DOHH2 (cell line): ENCODE measurements around the gene RPS6KL1.

ENCODE experiments used
- H3F3A ChIP-seq: fragments of 200-600 bp; sonication (generic), shearing (Covaris generic); 2 replicates; pipeline ENCODE4 v1.6.0; 2016; ENCODE audit warnings: antibody characterized with exemption, mild to moderate bottlenecking; ENCODE audit not compliant: control insufficient read depth, insufficient read depth
- H3K27ac ChIP-seq: fragments of 200-600 bp; sonication (generic); 2 replicates; pipeline ENCODE4 v1.5.1; 2014; ENCODE audit warnings: low read depth, mild to moderate bottlenecking, low read length, moderate library complexity
- H3K27me3 ChIP-seq: fragments of 200-600 bp; sonication (generic); 2 replicates; pipeline ENCODE4 v1.6.1; 2014; ENCODE audit warnings: mild to moderate bottlenecking, low read length, mixed read lengths; ENCODE audit not compliant: control insufficient read depth
- H3K36me3 ChIP-seq: fragments of 200-600 bp; sonication (generic); 2 replicates; pipeline ENCODE4 v1.6.1; 2014; ENCODE audit warnings: mild to moderate bottlenecking, low read length, moderate library complexity, mixed read lengths; ENCODE audit not compliant: control insufficient read depth
- H3K4me1 ChIP-seq: fragments of 200-600 bp; sonication (generic); 2 replicates; pipeline ENCODE4 v1.6.1; 2014; ENCODE audit warnings: mild to moderate bottlenecking, low read length, mixed read lengths; ENCODE audit not compliant: control insufficient read depth
- H3K4me2 ChIP-seq: fragments of 200-600 bp; sonication (generic); 2 replicates; pipeline ENCODE4 v1.6.0; 2014; ENCODE audit warnings: mild to moderate bottlenecking, low read length, moderate library complexity
- H3K4me3 ChIP-seq: fragments of 200-600 bp; sonication (generic); 2 replicates; pipeline ENCODE4 v1.5.1; 2014; ENCODE audit warnings: mild to moderate bottlenecking, low read length, mixed read lengths
- H3K79me2 ChIP-seq: fragments of 200-600 bp; sonication (generic); 2 replicates; pipeline ENCODE4 v1.6.1; 2014; ENCODE audit warnings: mild to moderate bottlenecking, low read length, mixed read lengths; ENCODE audit not compliant: control insufficient read depth
- H3K9me2 ChIP-seq: fragments of 200-600 bp; sonication (generic); replicated peaks from 2 replicates; pipeline ENCODE4 v1.6.1; 2014; ENCODE audit warnings: mild to moderate bottlenecking, low read length, mixed read lengths; ENCODE audit not compliant: control insufficient read depth
- H3K9me3 ChIP-seq: fragments of 200-600 bp; sonication (generic); 2 replicates; pipeline ENCODE4 v1.6.1; 2014; ENCODE audit warnings: antibody characterized with exemption, low read length, mixed read lengths; ENCODE audit not compliant: control insufficient read depth, insufficient read depth
- H4K20me1 ChIP-seq: fragments of 200-600 bp; sonication (generic); 2 replicates; pipeline ENCODE4 v1.6.0; 2014; ENCODE audit warnings: low read depth, mild to moderate bottlenecking, antibody characterized with exemption, low read length, moderate library complexity; ENCODE audit not compliant: control insufficient read depth, insufficient read depth
- EZH2phosphoT487 ChIP-seq: fragments of 200-600 bp; sonication (generic); IDR thresholded peaks from 2 replicates; pipeline ENCODE4 v1.6.1; 2017; ENCODE audit warnings: borderline replicate concordance, mild to moderate bottlenecking, antibody characterized with exemption, low read length, moderate library complexity, mixed read lengths
- TF ChIP-seq, protein P1 (sequence below): fragments of 200-600 bp; sonication (generic); IDR thresholded peaks from one replicate; pipeline ENCODE4 v1.5.1; 2014; ENCODE audit warnings: antibody characterized with exemption, mild to moderate bottlenecking, low read depth, low read length; ENCODE audit not compliant: poor library complexity, severe bottlenecking

RPS6KL1 gene

DNA sequence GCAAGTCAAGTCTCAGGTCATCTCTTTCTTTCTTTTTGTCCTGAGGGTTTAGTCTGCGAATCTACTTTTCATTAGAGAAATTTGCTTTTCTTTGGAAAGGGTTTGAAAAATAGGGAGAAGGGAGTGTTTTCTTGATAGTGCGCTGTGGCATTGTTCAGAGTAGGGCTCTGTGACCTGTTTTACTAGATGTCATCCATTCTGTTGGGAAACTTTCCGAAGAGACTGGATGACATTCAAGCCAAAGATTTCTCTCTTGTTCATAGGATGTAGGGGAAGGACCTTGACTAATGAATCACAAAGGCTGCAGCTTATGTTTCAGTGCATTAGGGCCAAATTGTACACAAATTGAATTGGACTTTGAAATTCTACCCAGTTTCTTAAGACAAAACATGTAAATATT is 26.7 kb downstream of the RPS6KL1 start:
- TF ChIP-seq, protein P1, sequence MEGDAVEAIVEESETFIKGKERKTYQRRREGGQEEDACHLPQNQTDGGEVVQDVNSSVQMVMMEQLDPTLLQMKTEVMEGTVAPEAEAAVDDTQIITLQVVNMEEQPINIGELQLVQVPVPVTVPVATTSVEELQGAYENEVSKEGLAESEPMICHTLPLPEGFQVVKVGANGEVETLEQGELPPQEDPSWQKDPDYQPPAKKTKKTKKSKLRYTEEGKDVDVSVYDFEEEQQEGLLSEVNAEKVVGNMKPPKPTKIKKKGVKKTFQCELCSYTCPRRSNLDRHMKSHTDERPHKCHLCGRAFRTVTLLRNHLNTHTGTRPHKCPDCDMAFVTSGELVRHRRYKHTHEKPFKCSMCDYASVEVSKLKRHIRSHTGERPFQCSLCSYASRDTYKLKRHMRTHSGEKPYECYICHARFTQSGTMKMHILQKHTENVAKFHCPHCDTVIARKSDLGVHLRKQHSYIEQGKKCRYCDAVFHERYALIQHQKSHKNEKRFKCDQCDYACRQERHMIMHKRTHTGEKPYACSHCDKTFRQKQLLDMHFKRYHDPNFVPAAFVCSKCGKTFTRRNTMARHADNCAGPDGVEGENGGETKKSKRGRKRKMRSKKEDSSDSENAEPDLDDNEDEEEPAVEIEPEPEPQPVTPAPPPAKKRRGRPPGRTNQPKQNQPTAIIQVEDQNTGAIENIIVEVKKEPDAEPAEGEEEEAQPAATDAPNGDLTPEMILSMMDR: no peak
- TF ChIP-seq EZH2phosphoT487: no peak
- H3K4me2 ChIP-seq: no peak overlapping the region
- H3K27me3 ChIP-seq: no peaks in the 10 kb centered on the region
- H3K4me3 ChIP-seq: no peak overlapping the region
- H3K9me3 ChIP-seq: no peaks in the 10 kb centered on the region
- H3K4me1 ChIP-seq: peaks cover 33% of the 10 kb centered on the region
- peaks cover 18% of the 10 kb centered on the region for H3K79me2 ChIP-seq
- H4K20me1 ChIP-seq: peaks cover 10% of the 10 kb centered on the region; the same call in 1 of the 2 replicates
- H3K36me3 ChIP-seq: peaks cover 100% of the 10 kb centered on the region
- H3K27ac ChIP-seq: no peak overlapping the region
- H3K9me2 ChIP-seq: no peaks in the 10 kb centered on the region
- peaks cover 10% of the 10 kb centered on the region; the same call in 1 of the 2 replicates for H3F3A ChIP-seq

DNA sequence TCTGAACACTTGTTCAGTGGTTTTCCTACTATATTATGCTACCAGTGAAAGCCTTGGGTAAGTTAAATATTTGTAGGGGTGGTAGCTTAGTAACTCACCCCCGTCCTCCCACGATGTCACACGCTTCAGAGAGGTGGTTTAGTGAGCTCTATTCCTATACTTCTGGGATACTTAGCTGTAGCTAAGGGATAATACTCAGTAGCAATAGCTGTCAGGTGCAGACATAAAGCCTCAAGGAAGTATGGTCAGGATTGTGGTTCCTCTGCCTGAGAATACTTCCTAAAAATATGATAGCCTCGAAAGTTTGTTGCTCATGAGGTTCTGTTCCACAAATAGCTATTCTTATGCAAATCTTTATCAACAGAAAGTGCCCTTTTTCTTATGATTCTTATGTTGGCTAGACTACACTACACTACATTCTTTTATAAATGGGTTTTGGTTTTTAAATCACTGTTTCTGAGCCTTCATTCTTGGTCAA is 29.4 kb downstream of the RPS6KL1 start:
- TF ChIP-seq, protein P1: no peak
- no peak for TF ChIP-seq EZH2phosphoT487
- no peaks in the 10 kb centered on the region for H3K9me3 ChIP-seq
- H3K9me2 ChIP-seq: no peaks in the 10 kb centered on the region
- peak overlapping the region; percentile 37 for H3K4me2 ChIP-seq
- H3K27me3 ChIP-seq: no peaks in the 10 kb centered on the region
- H3F3A ChIP-seq: peaks cover 12% of the 10 kb centered on the region
- peaks cover 29% of the 10 kb centered on the region for H3K79me2 ChIP-seq
- H3K36me3 ChIP-seq: peaks cover 96% of the 10 kb centered on the region
- H4K20me1 ChIP-seq: peaks cover 15% of the 10 kb centered on the region
- peaks cover 35% of the 10 kb centered on the region for H3K4me1 ChIP-seq
- H3K27ac ChIP-seq: no peak overlapping the region
- no peak overlapping the region for H3K4me3 ChIP-seq

DNA sequence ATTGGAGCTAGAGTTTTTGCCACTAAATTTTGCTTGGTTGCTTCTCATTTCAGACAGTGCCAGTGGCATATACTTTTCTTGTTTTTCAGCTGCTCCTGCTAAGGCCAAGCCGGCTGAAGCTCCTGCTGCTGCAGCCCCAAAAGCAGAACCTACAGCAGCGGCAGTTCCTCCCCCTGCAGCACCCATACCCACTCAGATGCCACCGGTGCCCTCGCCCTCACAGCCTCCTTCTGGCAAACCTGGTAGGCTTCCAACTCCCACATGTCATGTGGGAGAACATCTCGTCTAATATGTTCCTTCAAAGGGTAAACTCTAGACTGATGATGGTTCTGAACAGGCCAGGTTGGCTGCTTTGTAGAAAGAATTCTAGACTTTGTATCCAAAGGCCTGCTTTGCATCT is 30.3 kb downstream of the RPS6KL1 start:
- no peak overlapping the region for H3K4me2 ChIP-seq
- peaks cover 35% of the 10 kb centered on the region for H3K4me1 ChIP-seq
- no peaks in the 10 kb centered on the region for H3K9me3 ChIP-seq
- H3K9me2 ChIP-seq: no peaks in the 10 kb centered on the region
- no peak for TF ChIP-seq EZH2phosphoT487
- TF ChIP-seq, protein P1: no peak
- no peak overlapping the region for H3K4me3 ChIP-seq
- H3K79me2 ChIP-seq: peaks cover 38% of the 10 kb centered on the region
- no peaks in the 10 kb centered on the region for H3K27me3 ChIP-seq
- peaks cover 19% of the 10 kb centered on the region for H4K20me1 ChIP-seq
- H3K27ac ChIP-seq: no peak overlapping the region
- H3F3A ChIP-seq: peaks cover 11% of the 10 kb centered on the region
- H3K36me3 ChIP-seq: peaks cover 96% of the 10 kb centered on the region
